Caco-2 (cell line): ENCODE data around the gene PLEKHA3. TPM values are rescaled to one million over a fixed set of nuclear protein-coding genes. Genes with fewer than 3 reads are reported as not detected.

ENCODE experiments used
- BruUV-seq: library from RNA; stranded (reverse); fragments of 400-500 nt; replicated peaks from 2 replicates; lab custom pipeline; 2021; lab: Mats Ljungman, UMichigan
- CTCF ChIA-PET: fragments of 300-600 bp; sonication (Branson Sonifier 250); formaldehyde crosslinking; loops from one replicate; lab custom pipeline; 2022; ENCODE audit warnings: antibody characterized with exemption; lab: Charles Lee
- POLR2A ChIA-PET: fragments of 300-600 bp; sonication (Branson Sonifier 250); formaldehyde crosslinking; loops from one replicate; lab custom pipeline; 2022; ENCODE audit warnings: antibody characterized with exemption; lab: Charles Lee
- DNase-seq, 2 experiments: peaks; one replicate each; pipeline versions ENCODE4 v3.0.0 to v3.0.0-alpha.2; 2020 to 2022
- H3K27me3 ChIP-seq: replicated peaks from 2 replicates; pipeline ENCODE4 v1.6.0; 2011; ENCODE audit warnings: low read length; ENCODE audit not compliant: control insufficient read depth, insufficient read depth
- H3K36me3 ChIP-seq: 2 replicates; pipeline ENCODE4 v1.5.1; 2011; ENCODE audit warnings: low read length; ENCODE audit not compliant: control insufficient read depth, insufficient read depth
- H3K4me1 ChIP-seq: fragments of 250-450 bp; sonication (Bioruptor Pico); 2 replicates; pipeline ENCODE4 v1.5.1; 2020; ENCODE audit warnings: mild to moderate bottlenecking
- H3K4me3 ChIP-seq: 2 replicates; pipeline ENCODE4 v1.5.1; 2011; ENCODE audit warnings: low read depth, mild to moderate bottlenecking, control low read depth, low read length
- H3K9me3 ChIP-seq: fragments of 250-450 bp; sonication (Bioruptor Pico); 2 replicates; pipeline ENCODE4 v1.5.1; 2020; ENCODE audit warnings: mild to moderate bottlenecking, moderate library complexity
- H3K27ac Mint-ChIP-seq: one replicate; pipeline ENCODE4 v1.8.0; 2022; ENCODE audit warnings: mixed read lengths; ENCODE audit not compliant: unreplicated experiment
- H3K27me3 Mint-ChIP-seq: one replicate; pipeline ENCODE4 v1.8.0; 2022; ENCODE audit warnings: mixed read lengths; ENCODE audit not compliant: insufficient read depth, unreplicated experiment
- H3K36me3 Mint-ChIP-seq: one replicate; pipeline ENCODE4 v1.8.0; 2022; ENCODE audit warnings: mild to moderate bottlenecking, mixed read lengths; ENCODE audit not compliant: insufficient read depth, unreplicated experiment
- H3K4me1 Mint-ChIP-seq: one replicate; pipeline ENCODE4 v1.8.0; 2022; ENCODE audit warnings: low read depth, mixed read lengths; ENCODE audit not compliant: unreplicated experiment
- H3K4me3 Mint-ChIP-seq: one replicate; pipeline ENCODE4 v1.8.0; 2022; ENCODE audit warnings: mild to moderate bottlenecking, moderate library complexity, mixed read lengths; ENCODE audit not compliant: unreplicated experiment
- H3K9me3 Mint-ChIP-seq: one replicate; pipeline ENCODE4 v1.8.0; 2022; ENCODE audit warnings: mixed read lengths; ENCODE audit not compliant: unreplicated experiment
- CTCF ChIP-seq, 2 experiments: fragments of 200-600 bp in 1 of 2; IDR thresholded peaks; 1 replicate in 1 of 2; 2 replicates in 1 of 2; pipeline versions ENCODE4 v1.5.1 to v1.8.0; 2011 to 2022; ENCODE audit warnings: antibody characterized with exemption in 1 of 2, control low read depth in 1 of 2, inconsistent platforms in 1 of 2, low read depth in 1 of 2, low read length in 1 of 2, mild to moderate bottlenecking in 1 of 2, moderate library complexity in 1 of 2; ENCODE audit not compliant: insufficient read depth in 1 of 2, severe bottlenecking in 1 of 2, unreplicated experiment in 1 of 2
- intact Hi-C: fragments of 100-400 bp; cut with micrococcal nuclease; formaldehyde crosslinking; loops from one replicate; pipeline ENCODE4 v1.10.0; 2022; ENCODE audit not compliant: unreplicated experiment
- total RNA-seq: library from RNA; stranded (reverse); gene quantifications from 2 replicates; pipeline ENCODE4 v1.2.3, GENCODE V29; 2022

Gene PLEKHA3
- total RNA-seq, 1 experiment from 2014 or later = 18.5 TPM

- intact Hi-C loops = no loop called here
- Mint-ChIP-seq H3K4me3 (no peak overlapping the region), H3K27me3 (no peaks in the 10 kb centered on the region), H3K4me1 (no peaks in the 10 kb centered on the region), H3K27ac (no peak overlapping the region), H3K9me3 (no peaks in the 10 kb centered on the region), H3K36me3 (peaks cover 14% of the 10 kb centered on the region)
- TF ChIP-seq CTCF (IDR thresholded peaks at IDR 0.05; ENCODE audit: insufficient read depth in 1 of 2, low read depth in 1 of 2, low read length in 1 of 2, severe bottlenecking in 1 of 2, unreplicated experiment in 1 of 2) = no peak
- POLR2A ChIA-PET = no interaction called here
- H3K27me3 ChIP-seq = no peaks in the 10 kb centered on the region
- no TSS peak for BruUV-seq
- CTCF ChIA-PET = no interaction called here
- H3K9me3 ChIP-seq = no peaks in the 10 kb centered on the region
- H3K4me1 ChIP-seq = no peaks in the 10 kb centered on the region
- DNase-seq = no peak
- H3K36me3 ChIP-seq = no peaks in the 10 kb centered on the region
- no peak overlapping the region for H3K4me3 ChIP-seq
Observed at GRCh38 chr2:178531168-178531567, 50.9 kb downstream of the PLEKHA3 start.

GRCh38 chr2:178536037-178536436, 55.8 kb downstream of the PLEKHA3 start:
- Mint-ChIP-seq H3K4me3 (no peak overlapping the region), H3K27me3 (no peaks in the 10 kb centered on the region), H3K36me3 (peaks cover 18% of the 10 kb centered on the region), H3K4me1 (no peaks in the 10 kb centered on the region), H3K9me3 (no peaks in the 10 kb centered on the region), H3K27ac (no peak overlapping the region)
- ChIA-PET CTCF (no interaction called here), POLR2A (no interaction called here)
- Histone ChIP-seq H3K9me3 (no peaks in the 10 kb centered on the region), H3K4me3 (no peak overlapping the region), H3K27me3 (no peaks in the 10 kb centered on the region), H3K36me3 (peaks cover 2% of the 10 kb centered on the region; the same call in 1 of the 2 replicates), H3K4me1 (no peaks in the 10 kb centered on the region)
- TF ChIP-seq CTCF (IDR thresholded peaks at IDR 0.05; ENCODE audit: insufficient read depth in 1 of 2, low read depth in 1 of 2, low read length in 1 of 2, severe bottlenecking in 1 of 2, unreplicated experiment in 1 of 2) = no peak
- DNase-seq = no peak
- intact Hi-C loops = no loop called here
- BruUV-seq = no TSS peak

DNA sequence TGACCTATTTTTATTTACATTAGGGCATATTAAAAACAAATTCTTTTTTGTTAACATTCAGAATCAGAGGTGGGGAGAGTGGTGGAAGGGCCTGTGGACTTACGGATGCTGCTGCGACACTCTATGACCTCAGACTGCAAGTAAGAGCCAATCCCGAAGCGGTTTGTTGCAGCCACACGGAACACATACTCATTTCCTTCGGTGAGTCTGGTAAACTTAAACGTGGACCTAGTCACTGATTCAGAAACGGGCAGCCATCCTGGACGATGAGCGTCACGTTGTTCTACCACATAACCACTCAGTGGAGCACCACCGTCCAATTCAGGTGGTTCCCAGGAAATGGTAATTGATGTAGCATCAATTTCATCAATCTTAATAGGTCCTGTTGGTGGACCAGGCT, 61.9 kb downstream of the PLEKHA3 start:
- H3K4me3 Mint-ChIP-seq = no peak overlapping the region
- no peaks in the 10 kb centered on the region for H3K9me3 Mint-ChIP-seq
- no peak for DNase-seq
- no peak for TF ChIP-seq CTCF (IDR thresholded peaks at IDR 0.05; ENCODE audit: insufficient read depth in 1 of 2, low read depth in 1 of 2, low read length in 1 of 2, severe bottlenecking in 1 of 2, unreplicated experiment in 1 of 2)
- Histone ChIP-seq H3K36me3 (peaks cover 4% of the 10 kb centered on the region), H3K9me3 (no peaks in the 10 kb centered on the region), H3K27me3 (no peaks in the 10 kb centered on the region), H3K4me1 (no peaks in the 10 kb centered on the region), H3K4me3 (no peak overlapping the region)
- intact Hi-C loops = no loop called here
- peaks cover 17% of the 10 kb centered on the region for H3K36me3 Mint-ChIP-seq
- POLR2A ChIA-PET = no interaction called here
- CTCF ChIA-PET = no interaction called here
- H3K4me1 Mint-ChIP-seq = no peaks in the 10 kb centered on the region
- BruUV-seq = no TSS peak
- H3K27me3 Mint-ChIP-seq = no peaks in the 10 kb centered on the region
- H3K27ac Mint-ChIP-seq = no peak overlapping the region
